HG03066 (cell line): Measurements from ENCODE around the gene GHRL.

Experiments
- ATAC-seq: cut with Tn5 transposase; IDR thresholded peaks from one replicate; pipeline ENCODE4 v1.9.1; 2021; ENCODE audit warnings: low read depth; ENCODE audit not compliant: unreplicated experiment

Gene GHRL

GRCh38 chr3:10292505-10293419 is at the start of gene GHRL:
TSS of gene GHRL (minus strand) at chr3:10292947. CDS start at chr3:10290180, 2,767 bp downstream.
- peak; percentile 82 for ATAC-seq

GRCh38 chr3:10341901-10342398 is 49.2 kb upstream of the GHRL start:
- no peak for ATAC-seq

GRCh38 chr3:10340476-10340875 is 47.7 kb upstream of the GHRL start:
- no peak for ATAC-seq

- ATAC-seq = no peak
Measured at GRCh38 chr3:10340046-10340445, 47.3 kb upstream of the GHRL start.

GRCh38 chr3:10339376-10339955 is 46.7 kb upstream of the GHRL start:
- no peak for ATAC-seq

GRCh38 chr3:10338591-10339353 is 46.0 kb upstream of the GHRL start:
- ATAC-seq = no peak

GRCh38 chr3:10338164-10338470 is 45.4 kb upstream of the GHRL start:
- ATAC-seq = no peak

GRCh38 chr3:10337323-10338163 is 44.8 kb upstream of the GHRL start:
- no peak for ATAC-seq

GRCh38 chr3:10336761-10337160 is 44.0 kb upstream of the GHRL start:
- no peak for ATAC-seq

- no peak for ATAC-seq
Measured at GRCh38 chr3:10335871-10336622, 43.3 kb upstream of the GHRL start.

- ATAC-seq = no peak
Measured at GRCh38 chr3:10335190-10335738, 42.5 kb upstream of the GHRL start.

GRCh38 chr3:10334459-10334858 is 41.7 kb upstream of the GHRL start:
- no peak for ATAC-seq

- ATAC-seq = no peak
Measured at GRCh38 chr3:10334042-10334441, 41.3 kb upstream of the GHRL start.

- no peak for ATAC-seq
Measured at GRCh38 chr3:10333349-10333650, 40.6 kb upstream of the GHRL start.

GRCh38 chr3:10332481-10333348 is 40.0 kb upstream of the GHRL start:
- no peak for ATAC-seq

GRCh38 chr3:10331320-10331719 is 38.6 kb upstream of the GHRL start:
- ATAC-seq = no peak

GRCh38 chr3:10330319-10330718 is 37.6 kb upstream of the GHRL start:
- no peak for ATAC-seq

GRCh38 chr3:10329495-10330015 is 36.8 kb upstream of the GHRL start:
- no peak for ATAC-seq
